Pancreas (tissue), 8 donors: Measurements from ENCODE around the gene MACROD2. TPM values are rescaled to one million over a fixed set of nuclear protein-coding genes. Genes with fewer than 3 reads are reported as not detected.

Experiments used
- polyA plus RNA-seq, 2 donors: library from polyadenylated mRNA; stranded (reverse); fragments of 200-250 nt; gene quantifications; one replicate each; pipeline ENCODE4 v1.2.3, GENCODE V29; 2013
- total RNA-seq, 6 donors: library from RNA; stranded (reverse); fragmentation: NEBNext Ultra II Directional in 4 of 6; extraction: Animal tissue kit (Norgen Biotek cat#: 25700) in 4 of 6; gene quantifications; one replicate each; pipeline versions ENCODE4 v1.2.1 to v1.2.4, GENCODE V29; 2021 to 2023
- donor health status: healthy with polysubstance abuse.
- donor health status: DM: no; HTN: no; CAD: no; lungs with moderate emphysema.
- donor health status: DM: no; HTN: no; CAD: no.
- donor health status: Bipolar disorder and iron deficiency.
- donor health status: DM: yes; HTN: yes; CAD: no.
- donor health status: DM: no; HTN: no; CAD: no.
- donor health status: DM: no; HTN: no; CAD: no.
- donor health status: DM: yes; HTN: yes; CAD: no.

The MACROD2 gene
- total and polyA plus RNA-seq, 8 donors = 1.7 to 4.9 (median 2.7) TPM

Other genes with a start within 250 kb of the MACROD2 start
- gene ESF1, start 210.6 kb upstream of the MACROD2 start, total RNA-seq = 1 to 10 TPM; 2.8 to 7.4 (median 6.2) TPM
- 1 to 10 TPM; 4.8 to 5.8 TPM for gene ESF1, start 210.6 kb upstream of the MACROD2 start, polyA plus RNA-seq
- 10 to 100 TPM in 1 of 6 donors, 1 to 10 TPM in 5; 6.6 to 11.2 (median 8.9) TPM for gene NDUFAF5, start 210.5 kb upstream of the MACROD2 start, total RNA-seq
- 10 to 100 TPM; 20.4 to 21.9 TPM for gene NDUFAF5, start 210.5 kb upstream of the MACROD2 start, polyA plus RNA-seq
- not detected for gene SEL1L2, start 4.9 kb upstream of the MACROD2 start, total RNA-seq
- under 1 TPM in 1 of 2 donors, not detected in 1; 0.46 TPM for gene SEL1L2, start 4.9 kb upstream of the MACROD2 start, polyA plus RNA-seq